SK-N-SH treated with all-trans-retinoic acid at 6 μM for 48 hours (cell line): ENCODE measurements around the gene SYTL3.

Source experiments
- ATAC-seq: fragments of 200-7000 bp; cut with Tn5 transposase; 3 replicates; pipeline ENCODE4 v1.9.1; 2020; ENCODE audit warnings: mild to moderate bottlenecking, moderate library complexity
- ARNTL ChIP-seq: fragments of 450-650 bp; formaldehyde crosslinking; IDR thresholded peaks from 2 replicates; pipeline ENCODE4 v1.5.0; 2020; ENCODE audit warnings: low read depth, mild to moderate bottlenecking, moderate library complexity, borderline replicate concordance
- BACH2 ChIP-seq: fragments of 250-450 bp; sonication (Bioruptor Pico); IDR thresholded peaks from 2 replicates; pipeline ENCODE4 v1.9.0; 2021; ENCODE audit warnings: mild to moderate bottlenecking, borderline replicate concordance
- ESRRG ChIP-seq: fragments of 250-450 bp; sonication (Bioruptor Pico); IDR thresholded peaks from 2 replicates; pipeline ENCODE4 v1.6.1; 2021; ENCODE audit warnings: mild to moderate bottlenecking
- GLIS3 ChIP-seq: fragments of 250-450 bp; sonication (Bioruptor Pico); IDR thresholded peaks from 2 replicates; pipeline ENCODE4 v1.5.0; 2020; ENCODE audit warnings: mild to moderate bottlenecking, moderate library complexity
- OSR1 ChIP-seq: fragments of 250-450 bp; sonication (Bioruptor Pico); IDR thresholded peaks from 2 replicates; pipeline ENCODE4 v1.8.0; 2022; ENCODE audit warnings: moderate library complexity, mild to moderate bottlenecking, inconsistent platforms
- PPARA ChIP-seq: fragments of 250-450 bp; sonication (Bioruptor Pico); IDR thresholded peaks from 2 replicates; pipeline ENCODE4 v1.5.0; 2020; ENCODE audit warnings: mild to moderate bottlenecking, borderline replicate concordance
- RARB ChIP-seq: fragments of 250-450 bp; sonication (Bioruptor Pico); IDR thresholded peaks from 2 replicates; pipeline ENCODE4 v1.8.0; 2021; ENCODE audit warnings: mild to moderate bottlenecking, moderate library complexity
- SNAI2 ChIP-seq: fragments of 250-450 bp; sonication (Bioruptor Pico); IDR thresholded peaks from 2 replicates; pipeline ENCODE4 v1.5.0; 2020; ENCODE audit warnings: mild to moderate bottlenecking, moderate library complexity
- TCF4 ChIP-seq: fragments of 250-450 bp; sonication (Bioruptor Pico); IDR thresholded peaks from 2 replicates; pipeline ENCODE4 v1.8.0; 2021; ENCODE audit warnings: mild to moderate bottlenecking, moderate library complexity, borderline replicate concordance
- TOX ChIP-seq: fragments of 250-450 bp; sonication (Bioruptor Pico); IDR thresholded peaks from 2 replicates; pipeline ENCODE4 v1.8.0; 2021; ENCODE audit warnings: mild to moderate bottlenecking, moderate library complexity, borderline replicate concordance
- ZC3H10 ChIP-seq: fragments of 250-450 bp; sonication (Bioruptor Pico); IDR thresholded peaks from 2 replicates; pipeline ENCODE4 v1.5.1; 2021; ENCODE audit warnings: mild to moderate bottlenecking, moderate library complexity
- ZFP3 ChIP-seq: fragments of 250-450 bp; sonication (Bioruptor Pico); IDR thresholded peaks from 2 replicates; pipeline ENCODE4 v1.5.0; 2020; ENCODE audit warnings: mild to moderate bottlenecking, moderate library complexity
- ZFP30 ChIP-seq: fragments of 450-650 bp; formaldehyde crosslinking; IDR thresholded peaks from 2 replicates; pipeline ENCODE4 v1.5.0; 2022; ENCODE audit warnings: mild to moderate bottlenecking, moderate library complexity
- ZNF565 ChIP-seq: fragments of 450-650 bp; formaldehyde crosslinking; conservative IDR thresholded peaks from 2 replicates; pipeline ENCODE4 v1.5.0; 2020; ENCODE audit warnings: low read depth, mild to moderate bottlenecking, moderate library complexity
- ZNF70 ChIP-seq: fragments of 450-650 bp; formaldehyde crosslinking; IDR thresholded peaks from 2 replicates; pipeline ENCODE4 v1.5.0; 2020; ENCODE audit warnings: mild to moderate bottlenecking, moderate library complexity
- ZNF8 ChIP-seq: fragments of 450-650 bp; formaldehyde crosslinking; IDR thresholded peaks from 2 replicates; pipeline ENCODE4 v1.5.0; 2020; ENCODE audit warnings: mild to moderate bottlenecking, moderate library complexity
- TF ChIP-seq, protein P1 (sequence below): fragments of 250-450 bp; sonication (Bioruptor Pico); IDR thresholded peaks from 2 replicates; pipeline ENCODE4 v1.8.0; 2021; ENCODE audit warnings: low read depth, mild to moderate bottlenecking, moderate library complexity, borderline replicate concordance
- TF ChIP-seq, protein P2 (sequence below): fragments of 250-450 bp; sonication (Bioruptor Pico); IDR thresholded peaks from 2 replicates; pipeline ENCODE4 v1.5.1; 2020; ENCODE audit warnings: low read depth, mild to moderate bottlenecking, moderate library complexity
- TF ChIP-seq, protein P3 (sequence below): fragments of 250-450 bp; sonication (Bioruptor Pico); IDR thresholded peaks from 2 replicates; pipeline ENCODE4 v1.8.0; 2020; ENCODE audit warnings: mild to moderate bottlenecking, moderate library complexity, borderline replicate concordance
- TF ChIP-seq, protein P4 (sequence below): fragments of 250-450 bp; sonication (Bioruptor Pico); IDR thresholded peaks from 2 replicates; pipeline ENCODE4 v1.5.0; 2020; ENCODE audit warnings: mild to moderate bottlenecking, moderate library complexity

The SYTL3 gene

DNA sequence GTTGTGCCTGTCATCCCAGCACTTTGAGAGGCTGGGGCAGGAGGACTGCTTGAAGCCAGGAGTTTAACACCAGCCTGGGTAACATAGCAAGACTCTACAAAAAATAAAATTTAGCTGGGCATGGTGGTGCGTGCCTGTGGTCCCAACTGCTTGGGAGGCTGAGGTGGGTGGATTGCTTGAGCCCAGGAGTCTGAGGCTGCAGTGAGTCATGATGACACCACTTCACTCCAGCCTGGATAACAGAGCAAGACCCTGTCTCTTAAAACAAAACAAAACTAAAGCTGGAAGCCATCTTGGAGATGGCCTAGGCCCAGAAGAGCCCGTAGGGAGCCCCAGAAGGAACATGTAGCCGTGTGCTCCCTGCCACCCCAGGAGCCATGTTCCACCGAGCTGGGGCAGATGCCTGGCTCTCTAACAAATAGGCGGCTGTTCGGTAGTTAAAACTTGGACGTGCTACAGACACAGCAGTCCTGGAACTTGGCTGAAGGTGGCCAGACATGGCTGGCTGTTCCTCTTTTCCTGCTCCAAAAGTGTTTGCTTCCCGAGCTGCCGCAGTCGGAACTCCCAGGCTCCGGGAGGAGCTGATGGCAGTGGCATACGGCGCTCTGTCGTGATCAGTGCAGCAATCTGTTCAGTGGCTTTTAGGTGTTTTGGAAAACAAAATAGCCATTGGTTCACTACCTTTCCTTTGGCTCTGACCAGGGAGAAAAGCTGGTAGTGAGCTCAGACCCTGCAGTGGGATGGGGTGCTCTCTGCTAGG, 42.3 kb upstream of the SYTL3 start:
- TF ChIP-seq, protein P1, sequence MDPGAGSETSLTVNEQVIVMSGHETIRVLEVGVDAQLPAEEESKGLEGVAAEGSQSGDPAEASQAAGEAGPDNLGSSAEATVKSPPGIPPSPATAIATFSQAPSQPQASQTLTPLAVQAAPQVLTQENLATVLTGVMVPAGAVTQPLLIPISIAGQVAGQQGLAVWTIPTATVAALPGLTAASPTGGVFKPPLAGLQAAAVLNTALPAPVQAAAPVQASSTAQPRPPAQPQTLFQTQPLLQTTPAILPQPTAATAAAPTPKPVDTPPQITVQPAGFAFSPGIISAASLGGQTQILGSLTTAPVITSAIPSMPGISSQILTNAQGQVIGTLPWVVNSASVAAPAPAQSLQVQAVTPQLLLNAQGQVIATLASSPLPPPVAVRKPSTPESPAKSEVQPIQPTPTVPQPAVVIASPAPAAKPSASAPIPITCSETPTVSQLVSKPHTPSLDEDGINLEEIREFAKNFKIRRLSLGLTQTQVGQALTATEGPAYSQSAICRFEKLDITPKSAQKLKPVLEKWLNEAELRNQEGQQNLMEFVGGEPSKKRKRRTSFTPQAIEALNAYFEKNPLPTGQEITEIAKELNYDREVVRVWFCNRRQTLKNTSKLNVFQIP (CRISPR knock-in tag): no peak
- no peak for TF ChIP-seq ESRRG (CRISPR knock-in tag)
- no peak for TF ChIP-seq PPARA
- TF ChIP-seq ZFP30 (CRISPR knock-in tag): no peak
- TF ChIP-seq, protein P2, sequence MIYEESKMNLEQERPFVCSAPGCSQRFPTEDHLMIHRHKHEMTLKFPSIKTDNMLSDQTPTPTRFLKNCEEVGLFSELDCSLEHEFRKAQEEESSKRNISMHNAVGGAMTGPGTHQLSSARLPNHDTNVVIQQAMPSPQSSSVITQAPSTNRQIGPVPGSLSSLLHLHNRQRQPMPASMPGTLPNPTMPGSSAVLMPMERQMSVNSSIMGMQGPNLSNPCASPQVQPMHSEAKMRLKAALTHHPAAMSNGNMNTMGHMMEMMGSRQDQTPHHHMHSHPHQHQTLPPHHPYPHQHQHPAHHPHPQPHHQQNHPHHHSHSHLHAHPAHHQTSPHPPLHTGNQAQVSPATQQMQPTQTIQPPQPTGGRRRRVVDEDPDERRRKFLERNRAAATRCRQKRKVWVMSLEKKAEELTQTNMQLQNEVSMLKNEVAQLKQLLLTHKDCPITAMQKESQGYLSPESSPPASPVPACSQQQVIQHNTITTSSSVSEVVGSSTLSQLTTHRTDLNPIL (CRISPR knock-in tag): no peak
- TF ChIP-seq ZFP3 (CRISPR knock-in tag): no peak
- no peak for TF ChIP-seq ARNTL
- TF ChIP-seq TOX: no peak
- TF ChIP-seq TCF4 (CRISPR knock-in tag): no peak
- no peak for TF ChIP-seq SNAI2 (CRISPR knock-in tag)
- TF ChIP-seq, protein P3, sequence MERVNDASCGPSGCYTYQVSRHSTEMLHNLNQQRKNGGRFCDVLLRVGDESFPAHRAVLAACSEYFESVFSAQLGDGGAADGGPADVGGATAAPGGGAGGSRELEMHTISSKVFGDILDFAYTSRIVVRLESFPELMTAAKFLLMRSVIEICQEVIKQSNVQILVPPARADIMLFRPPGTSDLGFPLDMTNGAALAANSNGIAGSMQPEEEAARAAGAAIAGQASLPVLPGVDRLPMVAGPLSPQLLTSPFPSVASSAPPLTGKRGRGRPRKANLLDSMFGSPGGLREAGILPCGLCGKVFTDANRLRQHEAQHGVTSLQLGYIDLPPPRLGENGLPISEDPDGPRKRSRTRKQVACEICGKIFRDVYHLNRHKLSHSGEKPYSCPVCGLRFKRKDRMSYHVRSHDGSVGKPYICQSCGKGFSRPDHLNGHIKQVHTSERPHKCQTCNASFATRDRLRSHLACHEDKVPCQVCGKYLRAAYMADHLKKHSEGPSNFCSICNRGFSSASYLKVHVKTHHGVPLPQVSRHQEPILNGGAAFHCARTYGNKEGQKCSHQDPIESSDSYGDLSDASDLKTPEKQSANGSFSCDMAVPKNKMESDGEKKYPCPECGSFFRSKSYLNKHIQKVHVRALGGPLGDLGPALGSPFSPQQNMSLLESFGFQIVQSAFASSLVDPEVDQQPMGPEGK (CRISPR knock-in tag): no peak
- no peak for TF ChIP-seq GLIS3 (CRISPR knock-in tag)
- TF ChIP-seq ZC3H10: no peak

DNA sequence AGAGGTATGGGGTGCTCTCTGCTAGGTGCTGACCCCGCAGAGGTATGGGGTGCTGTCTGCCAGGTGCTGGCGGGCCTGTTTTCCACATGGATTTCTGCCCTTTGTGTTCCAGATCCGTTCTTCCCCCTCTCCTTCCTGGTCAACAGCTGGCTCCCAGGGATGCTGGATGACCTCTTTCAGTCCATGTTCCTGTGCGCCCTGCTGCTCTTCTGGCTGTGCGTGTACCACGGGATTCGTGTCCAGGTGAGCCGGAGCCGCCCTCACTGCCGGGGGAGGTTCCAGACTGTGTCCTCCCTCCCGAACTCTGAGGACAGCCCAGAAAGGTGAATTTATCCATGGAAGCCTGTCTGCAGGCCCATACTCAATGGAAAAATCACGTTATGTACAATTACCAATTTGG, 41.6 kb upstream of the SYTL3 start:
- TF ChIP-seq ESRRG (CRISPR knock-in tag) (no peak), ZFP3 (CRISPR knock-in tag) (no peak), OSR1 (CRISPR knock-in tag) (no peak)
- TF ChIP-seq, protein P4, sequence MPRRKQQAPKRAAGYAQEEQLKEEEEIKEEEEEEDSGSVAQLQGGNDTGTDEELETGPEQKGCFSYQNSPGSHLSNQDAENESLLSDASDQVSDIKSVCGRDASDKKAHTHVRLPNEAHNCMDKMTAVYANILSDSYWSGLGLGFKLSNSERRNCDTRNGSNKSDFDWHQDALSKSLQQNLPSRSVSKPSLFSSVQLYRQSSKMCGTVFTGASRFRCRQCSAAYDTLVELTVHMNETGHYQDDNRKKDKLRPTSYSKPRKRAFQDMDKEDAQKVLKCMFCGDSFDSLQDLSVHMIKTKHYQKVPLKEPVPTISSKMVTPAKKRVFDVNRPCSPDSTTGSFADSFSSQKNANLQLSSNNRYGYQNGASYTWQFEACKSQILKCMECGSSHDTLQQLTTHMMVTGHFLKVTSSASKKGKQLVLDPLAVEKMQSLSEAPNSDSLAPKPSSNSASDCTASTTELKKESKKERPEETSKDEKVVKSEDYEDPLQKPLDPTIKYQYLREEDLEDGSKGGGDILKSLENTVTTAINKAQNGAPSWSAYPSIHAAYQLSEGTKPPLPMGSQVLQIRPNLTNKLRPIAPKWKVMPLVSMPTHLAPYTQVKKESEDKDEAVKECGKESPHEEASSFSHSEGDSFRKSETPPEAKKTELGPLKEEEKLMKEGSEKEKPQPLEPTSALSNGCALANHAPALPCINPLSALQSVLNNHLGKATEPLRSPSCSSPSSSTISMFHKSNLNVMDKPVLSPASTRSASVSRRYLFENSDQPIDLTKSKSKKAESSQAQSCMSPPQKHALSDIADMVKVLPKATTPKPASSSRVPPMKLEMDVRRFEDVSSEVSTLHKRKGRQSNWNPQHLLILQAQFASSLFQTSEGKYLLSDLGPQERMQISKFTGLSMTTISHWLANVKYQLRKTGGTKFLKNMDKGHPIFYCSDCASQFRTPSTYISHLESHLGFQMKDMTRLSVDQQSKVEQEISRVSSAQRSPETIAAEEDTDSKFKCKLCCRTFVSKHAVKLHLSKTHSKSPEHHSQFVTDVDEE (CRISPR knock-in tag): no peak
- ATAC-seq: no peak

More for the DNA sequence above, 42.3 kb upstream of the SYTL3 start:
- ATAC-seq: no peak

DNA sequence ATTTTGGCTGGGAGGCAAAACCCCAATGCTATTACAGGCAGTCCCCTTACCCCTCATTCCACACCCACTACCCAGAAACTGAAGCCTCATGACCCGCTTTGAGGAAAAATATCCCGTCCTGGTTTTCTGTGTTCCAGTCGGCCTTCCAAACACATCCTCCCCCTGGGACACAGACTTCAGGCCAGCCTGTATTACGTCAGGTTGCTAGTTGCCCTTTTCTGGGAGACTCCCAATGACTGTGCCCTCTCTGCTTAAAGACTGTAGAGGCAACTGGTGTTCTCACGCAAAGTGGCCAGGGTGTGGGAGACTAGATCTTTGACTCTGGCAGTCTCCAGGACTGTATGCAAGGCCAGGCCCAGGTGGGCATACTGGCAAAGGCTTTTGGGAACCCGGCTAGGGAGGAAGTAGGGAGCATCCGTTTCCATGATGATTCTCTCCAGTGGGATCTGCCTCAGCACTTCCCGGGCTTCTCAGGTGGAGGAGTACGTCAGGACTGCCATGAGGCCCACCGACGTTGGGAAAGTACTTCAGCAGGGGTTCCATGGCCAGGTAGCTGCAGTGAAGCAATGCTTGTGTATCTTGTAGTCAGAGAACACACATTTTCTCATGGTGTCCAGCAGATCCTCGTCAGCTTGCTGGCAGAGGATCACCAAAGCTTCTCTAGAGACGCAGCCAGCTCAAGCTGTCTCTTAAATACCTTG, 40.2 kb upstream of the SYTL3 start:
- no peak for ATAC-seq
- TF ChIP-seq, protein P1 (CRISPR knock-in tag): no peak
- TF ChIP-seq TCF4 (CRISPR knock-in tag) (no peak), RARB (CRISPR knock-in tag) (no peak), TOX (no peak), SNAI2 (CRISPR knock-in tag) (no peak), ZNF70 (CRISPR knock-in tag) (no peak), ZNF565 (no peak), ZNF8 (CRISPR knock-in tag) (no peak), BACH2 (CRISPR knock-in tag) (no peak), ZFP30 (CRISPR knock-in tag) (no peak), GLIS3 (CRISPR knock-in tag) (no peak), ARNTL (no peak), PPARA (no peak)
